Suprapubic skin (tissue), 4 donors: ENCODE data around the gene CCND1. TPM values are rescaled to one million over a fixed set of nuclear protein-coding genes. Genes with fewer than 3 reads are reported as not detected.

Experiments
- DNase-seq, 2 donors: peaks; one replicate each; pipeline ENCODE4 v3.0.0-alpha.2; 2019; ENCODE audit warnings: low spot score in 2 of 2
- H3K27ac ChIP-seq: fragments of 200-600 bp; sonication (generic); one replicate; pipeline ENCODE4 v1.5.1; 2019
- H3K27me3 ChIP-seq: fragments of 200-600 bp; sonication (generic); one replicate; pipeline ENCODE4 v1.5.1; 2019
- H3K36me3 ChIP-seq: fragments of 200-600 bp; sonication (generic); one replicate; pipeline ENCODE4 v1.5.1; 2019
- H3K4me1 ChIP-seq: fragments of 200-600 bp; sonication (generic); one replicate; pipeline ENCODE4 v1.5.1; 2019
- H3K4me3 ChIP-seq: fragments of 200-600 bp; sonication (generic); one replicate; pipeline ENCODE4 v1.5.1; 2019; ENCODE audit warnings: mild to moderate bottlenecking
- H3K9me3 ChIP-seq: fragments of 200-600 bp; sonication (generic); one replicate; pipeline ENCODE4 v1.5.1; 2019
- CTCF ChIP-seq, 2 donors: fragments of 200-600 bp in 1 of 2; fragments of 450-650 bp in 1 of 2; sonication (generic) in 1 of 2; IDR thresholded peaks; one replicate each; pipeline ENCODE4 v1.5.1; 2016 to 2019; ENCODE audit warnings: antibody characterized with exemption in 2 of 2, mild to moderate bottlenecking in 1 of 2, moderate library complexity in 1 of 2
- EP300 ChIP-seq: sonication (generic); formaldehyde crosslinking; IDR thresholded peaks from one replicate; pipeline ENCODE4 v1.6.1; 2017; ENCODE audit warnings: antibody characterized with exemption
- POLR2A ChIP-seq, 2 donors: fragments of 450-650 bp; IDR thresholded peaks; one replicate each; pipeline ENCODE4 v1.6.1; 2017; ENCODE audit warnings: antibody characterized with exemption in 2 of 2, mild to moderate bottlenecking in 2 of 2, moderate library complexity in 2 of 2
- POLR2AphosphoS5 ChIP-seq, 3 donors: sonication (generic); formaldehyde crosslinking; IDR thresholded peaks; one replicate each; pipeline ENCODE4 v1.6.1; 2017; ENCODE audit warnings: antibody characterized with exemption in 3 of 3
- WGBS: methylation state at CpG from one replicate; pipeline ENCODE4 v1.1.5; 2018; 5-methylcytosine and 5-hydroxymethylcytosine counted together
- total RNA-seq, 4 donors: library from RNA; depleted of rRNA; stranded (reverse); fragments of >200 nt; gene quantifications; one replicate each; pipeline ENCODE4 v1.1.0, GENCODE V29; 2016

Gene CCND1
- total RNA-seq, 4 donors from 2014 or later, result 161 to 340 (median 270) TPM

DNA sequence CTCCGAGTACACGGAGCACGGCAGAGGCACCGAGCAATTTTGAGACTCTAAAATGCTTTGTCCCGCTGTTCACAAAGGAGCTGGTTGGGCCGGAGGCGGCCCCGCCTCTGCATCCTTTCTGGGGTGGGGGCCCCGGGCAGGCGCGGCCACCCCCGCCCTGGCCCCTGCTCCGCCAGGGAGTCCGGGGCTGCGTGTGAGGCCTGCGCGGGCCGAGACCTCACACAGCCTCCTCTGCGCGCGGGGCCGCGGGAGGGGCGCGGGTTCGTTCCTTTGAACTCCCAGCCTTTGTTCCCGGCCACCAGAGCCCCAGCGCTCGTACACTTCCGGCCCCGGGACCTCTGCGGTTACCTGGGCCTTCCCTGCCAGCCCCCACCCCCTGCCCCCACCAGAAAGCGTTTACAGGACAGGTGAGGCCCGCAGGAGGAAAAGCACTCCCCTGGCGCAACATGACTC is 61.3 kb downstream of the CCND1 start:
- no peak for DNase-seq
- Histone ChIP-seq H3K36me3 (no peaks in the 10 kb centered on the region), H3K27ac (no peak overlapping the region), H3K27me3 (peaks cover 80% of the 10 kb centered on the region), H3K9me3 (no peaks in the 10 kb centered on the region), H3K4me1 (peaks cover 41% of the 10 kb centered on the region), H3K4me3 (no peak overlapping the region)
- TF ChIP-seq CTCF (IDR thresholded peaks at IDR 0.05) (no peak), POLR2AphosphoS5 (IDR thresholded peaks at IDR 0.05) (no peak), POLR2A (IDR thresholded peaks at IDR 0.05) (no peak), EP300 (no peak)
- WGBS, result 8% methylated on average over 22 of the region's 35 CpGs

DNA sequence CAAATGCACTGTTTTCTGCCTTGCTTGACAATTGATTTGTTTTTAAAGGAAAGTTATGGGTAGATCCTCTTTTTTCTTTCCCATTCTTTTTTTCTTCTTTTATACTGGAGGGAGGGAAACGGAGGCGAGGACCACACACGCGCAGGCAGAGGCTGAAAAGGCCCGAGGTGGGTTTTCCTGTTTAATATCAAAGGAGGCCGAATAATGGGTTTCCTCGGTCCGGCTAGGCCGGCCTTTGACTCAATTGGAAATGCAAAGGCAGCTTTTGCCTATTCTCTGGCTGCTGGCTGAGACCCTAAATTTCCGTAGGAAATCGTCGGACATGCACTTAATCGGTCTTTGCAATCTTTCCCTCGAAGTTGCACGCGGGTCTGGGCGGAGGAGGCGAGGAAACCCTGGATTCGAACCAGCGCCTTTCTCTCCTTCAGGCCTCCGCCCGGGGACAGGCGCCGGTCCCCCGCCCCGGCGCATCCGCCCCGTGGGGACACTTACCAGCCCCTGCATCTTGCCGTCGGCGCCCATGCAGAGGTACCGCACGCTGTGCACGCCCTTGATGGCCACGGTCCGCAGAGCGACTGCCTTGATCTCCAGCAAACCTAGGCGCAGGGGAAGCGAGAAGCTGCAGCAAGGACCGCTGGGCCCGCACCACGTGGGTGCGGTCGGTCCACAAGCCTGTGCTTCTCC is 62.0 kb downstream of the CCND1 start:
- Histone ChIP-seq H3K27me3 (peaks cover 74% of the 10 kb centered on the region), H3K9me3 (no peaks in the 10 kb centered on the region), H3K27ac (no peak overlapping the region), H3K36me3 (no peaks in the 10 kb centered on the region), H3K4me3 (no peak overlapping the region), H3K4me1 (peaks cover 41% of the 10 kb centered on the region)
- 15% methylated on average over 18 of the region's 45 CpGs for WGBS
- TF ChIP-seq CTCF (IDR thresholded peaks at IDR 0.05), result no peak
- TF ChIP-seq POLR2AphosphoS5 (IDR thresholded peaks at IDR 0.05), result no peak
- no peak for TF ChIP-seq EP300
- no peak for TF ChIP-seq POLR2A (IDR thresholded peaks at IDR 0.05)
- DNase-seq, result no peak

- no CpG with 5 or more reads among the region's 34 CpGs for WGBS
- H3K4me1 ChIP-seq, result peaks cover 41% of the 10 kb centered on the region
- no peaks in the 10 kb centered on the region for H3K9me3 ChIP-seq
- no peak for DNase-seq
- peak overlapping the region; percentile 22 for H3K4me3 ChIP-seq
- no peak for TF ChIP-seq CTCF (IDR thresholded peaks at IDR 0.05)
- no peak for TF ChIP-seq POLR2AphosphoS5 (IDR thresholded peaks at IDR 0.05)
- no peak for TF ChIP-seq EP300
- no peak for TF ChIP-seq POLR2A (IDR thresholded peaks at IDR 0.05)
- H3K36me3 ChIP-seq, result no peaks in the 10 kb centered on the region
- no peak overlapping the region for H3K27ac ChIP-seq
- H3K27me3 ChIP-seq, result peaks cover 73% of the 10 kb centered on the region
Measured at GRCh38 chr11:69703453-69703767, 62.5 kb downstream of the CCND1 start.

Other genes starting within 250 kb of the CCND1 start
- gene LINC01488, start 159.5 kb upstream of the CCND1 start, total RNA-seq, result not detected
- 10 to 100 TPM; 20.6 to 41.4 (median 22.7) TPM for gene LTO1, start 34.2 kb downstream of the CCND1 start, total RNA-seq
- not detected for gene FGF19, start 62.9 kb downstream of the CCND1 start, total RNA-seq
- gene FGF4, start 134.2 kb downstream of the CCND1 start, total RNA-seq, result not detected
- gene FGF3, start 178.3 kb downstream of the CCND1 start, total RNA-seq, result not detected